Stomach (tissue), 9 donors: ENCODE measurements around the gene EMC6. TPM values are rescaled to one million over a fixed set of nuclear protein-coding genes. Genes with fewer than 3 reads are reported as not detected.
A peak's percentile ranks its signal among the peaks of the same experiment; 100 is the strongest.

Source experiments
- DNase-seq, 2 donors: peaks; one replicate each; pipeline versions ENCODE4 v3.0.0 to v3.0.0-alpha.2; 2013 to 2019
- H3K27ac ChIP-seq, 5 donors: fragments of 200-600 bp in 4 of 5; sonication (generic) in 4 of 5; one replicate each; pipeline ENCODE4 v1.5.1; 2013 to 2019; ENCODE audit warnings: mild to moderate bottlenecking in 1 of 5, moderate library complexity in 1 of 5
- H3K27me3 ChIP-seq, 3 donors: fragments of 200-600 bp; sonication (generic); one replicate each; pipeline ENCODE4 v1.5.1; 2017 to 2019; ENCODE audit warnings: mixed run types in 1 of 3
- H3K36me3 ChIP-seq, 4 donors: fragments of 200-600 bp; sonication (generic); 1 replicate in 3 of 4; 2 replicates in 1 of 4; pipeline ENCODE4 v1.5.1; 2016 to 2019
- H3K4me1 ChIP-seq, 4 donors: fragments of 200-600 bp; sonication (generic); one replicate each; pipeline ENCODE4 v1.5.1; 2016 to 2019
- H3K4me3 ChIP-seq, 4 donors: fragments of 200-600 bp; sonication (generic) in 3 of 4; one replicate each; pipeline ENCODE4 v1.5.1; 2016 to 2019; ENCODE audit warnings: mild to moderate bottlenecking in 1 of 4
- H3K9me3 ChIP-seq, 4 donors: fragments of 200-600 bp; sonication (generic); one replicate each; pipeline ENCODE4 v1.5.1; 2016 to 2019
- CTCF ChIP-seq, 7 experiments: fragments of 450-650 bp in 4 of 7; fragments of 200-600 bp in 3 of 7; sonication (generic) in 3 of 7; IDR thresholded peaks; one replicate each; pipeline ENCODE4 v1.5.1; 2016 to 2019; ENCODE audit warnings: antibody characterized with exemption in 7 of 7, control low read depth in 2 of 7, mild to moderate bottlenecking in 1 of 7
- EP300 ChIP-seq: sonication (generic); formaldehyde crosslinking; IDR thresholded peaks from one replicate; pipeline ENCODE4 v1.6.1; 2017; ENCODE audit warnings: antibody characterized with exemption
- POLR2A ChIP-seq, 4 donors: fragments of 450-650 bp; IDR thresholded peaks; one replicate each; pipeline ENCODE4 v1.6.1; 2016; ENCODE audit warnings: antibody characterized with exemption in 4 of 4, control low read depth in 2 of 4, mild to moderate bottlenecking in 1 of 4, moderate library complexity in 1 of 4
- POLR2AphosphoS5 ChIP-seq, 3 donors: sonication (generic); formaldehyde crosslinking; IDR thresholded peaks; one replicate each; pipeline ENCODE4 v1.6.1; 2016; ENCODE audit warnings: antibody characterized with exemption in 3 of 3
- WGBS, 5 donors: extraction: QIAGEN DNeasy Blood & Tissue Kit in 3 of 5; methylation state at CpG; one replicate each; pipeline versions ENCODE4 v1.1.5 to v1.1.7; 2013 to 2018; 5-methylcytosine and 5-hydroxymethylcytosine counted together
- intact Hi-C: fragments of 100-400 bp; cut with DNase I; formaldehyde crosslinking; loops from one replicate; pipeline ENCODE4 v1.15.1; 2023; ENCODE audit warnings: low total_unique reads
- polyA plus RNA-seq, 3 donors: library from polyadenylated mRNA; stranded (reverse); fragments of 200-250 nt; gene quantifications; one replicate each; pipeline ENCODE4 v1.2.3, GENCODE V29; 2013
- total RNA-seq, 5 donors: library from RNA; depleted of rRNA; stranded (reverse); fragments of >200 nt; gene quantifications; one replicate each; pipeline versions ENCODE4 v1.1.0 to v1.2.3, GENCODE V29; 2014 to 2016
- donor health status: healthy with polysubstance abuse.
- donor health status: Bipolar disorder and iron deficiency.
- donor health status: healthy.

Gene EMC6
- total and polyA plus RNA-seq, 8 donors = 2.6 to 75.6 (median 44.4) TPM; not detected in 2

- intact Hi-C loops = no loop called here
- WGBS, 5 donors = 11 to 24% (median 13%) methylated on average over 22 to 38 of the region's 38 CpGs
Observed at GRCh38 chr17:3635474-3636153, 33.0 kb upstream of the EMC6 start.

GRCh38 chr17:3636154-3636907 lies 32.3 kb upstream of the EMC6 start, which contains the start of the genes CTNS and SHPK:
Gene CTNS (plus strand): TSS chr17:3636760. CDS start chr17:3640207, 3,447 bp downstream.
Gene SHPK (minus strand): TSS chr17:3636250. CDS start chr17:3636219, 31 bp downstream.
- Histone ChIP-seq H3K9me3 (no peaks in the 10 kb centered on the region), H3K27ac (peak within 1 kb of the TSS; percentile 92 to 98 (median 96)), H3K4me3 (peak within 1 kb of the TSS; percentile 88 to 98 (median 95)), H3K36me3 (peaks cover 0 to 27% (median 5%) of the 10 kb centered on the region in 4 donors), H3K27me3 (no peaks in the 10 kb centered on the region), H3K4me1 (peaks cover 15 to 61% (median 53%) of the 10 kb centered on the region in 4 donors)
- TF ChIP-seq POLR2A (IDR thresholded peaks at IDR 0.05) (peak in 2 of 4 donors; percentile 14 to 39), POLR2AphosphoS5 (IDR thresholded peaks at IDR 0.05) (peak; percentile 79 to 93 (median 92)), CTCF (IDR thresholded peaks at IDR 0.05) (no peak)
- peak; percentile 97 to 99 for DNase-seq
- 0 to 1% (median 0%) methylated on average over 31 to 68 of the region's 68 CpGs for WGBS, 5 donors
- intact Hi-C loops = no loop called here

More at GRCh38 chr17:3635474-3636153, 33.0 kb upstream of the EMC6 start:
- Histone ChIP-seq H3K36me3 (peaks cover 1 to 27% (median 10%) of the 10 kb centered on the region in 4 donors), H3K4me1 (peaks cover 11 to 58% (median 48%) of the 10 kb centered on the region in 4 donors), H3K27me3 (no peaks in the 10 kb centered on the region), H3K27ac (peak overlapping the region; percentile 84 to 98 (median 94)), H3K4me3 (peak overlapping the region; percentile 88 to 98 (median 95)), H3K9me3 (no peaks in the 10 kb centered on the region)
- TF ChIP-seq EP300 (no peak), POLR2A (IDR thresholded peaks at IDR 0.05) (no peak), CTCF (IDR thresholded peaks at IDR 0.05) (no peak), POLR2AphosphoS5 (IDR thresholded peaks at IDR 0.05) (no peak)
- peak in 1 of 2 donors; percentile 51 for DNase-seq

GRCh38 chr17:3636908-3637373 lies 31.7 kb upstream of the EMC6 start:
- 1 to 4% (median 2%) methylated on average over 13 to 31 of the region's 31 CpGs for WGBS, 5 donors
- Histone ChIP-seq H3K27ac (peak overlapping the region; percentile 92 to 98 (median 96)), H3K36me3 (peaks cover 0 to 27% (median 7%) of the 10 kb centered on the region in 4 donors), H3K4me3 (peak overlapping the region; percentile 88 to 98 (median 95)), H3K27me3 (no peaks in the 10 kb centered on the region), H3K4me1 (peaks cover 15 to 67% (median 55%) of the 10 kb centered on the region in 4 donors), H3K9me3 (no peaks in the 10 kb centered on the region)
- TF ChIP-seq EP300 (no peak), POLR2AphosphoS5 (IDR thresholded peaks at IDR 0.05) (no peak), POLR2A (IDR thresholded peaks at IDR 0.05) (no peak), CTCF (IDR thresholded peaks at IDR 0.05) (no peak)
- DNase-seq = no peak
- intact Hi-C loops = no loop called here

- H3K4me3 ChIP-seq = no peak overlapping the region
- H3K27me3 ChIP-seq = no peaks in the 10 kb centered on the region
- H3K36me3 ChIP-seq = peaks cover 0 to 50% (median 29%) of the 10 kb centered on the region in 4 donors
- H3K4me1 ChIP-seq = peaks cover 10 to 54% (median 42%) of the 10 kb centered on the region in 4 donors
- peak in 1 of 2 donors; percentile 43 for DNase-seq
- 27 to 46% (median 35%) methylated on average over 7 of the region's 7 CpGs for WGBS, 5 donors
- intact Hi-C loops = no loop called here
- no peak for TF ChIP-seq CTCF (IDR thresholded peaks at IDR 0.05)
- peak in 1 of 3 donors; percentile 27 for TF ChIP-seq POLR2AphosphoS5 (IDR thresholded peaks at IDR 0.05)
- H3K27ac ChIP-seq = peak overlapping the region; percentile 43 to 72 (median 61)
- no peaks in the 10 kb centered on the region for H3K9me3 ChIP-seq
Observed at GRCh38 chr17:3639981-3640596, 28.5 kb upstream of the EMC6 start.
